Measurements from ENCODE around the gene PRKCG.

GRCh38 chr19:53880711-53881481 lies 1.1 kb upstream of the PRKCG start:
- TF ChIP-seq, protein P1, sequence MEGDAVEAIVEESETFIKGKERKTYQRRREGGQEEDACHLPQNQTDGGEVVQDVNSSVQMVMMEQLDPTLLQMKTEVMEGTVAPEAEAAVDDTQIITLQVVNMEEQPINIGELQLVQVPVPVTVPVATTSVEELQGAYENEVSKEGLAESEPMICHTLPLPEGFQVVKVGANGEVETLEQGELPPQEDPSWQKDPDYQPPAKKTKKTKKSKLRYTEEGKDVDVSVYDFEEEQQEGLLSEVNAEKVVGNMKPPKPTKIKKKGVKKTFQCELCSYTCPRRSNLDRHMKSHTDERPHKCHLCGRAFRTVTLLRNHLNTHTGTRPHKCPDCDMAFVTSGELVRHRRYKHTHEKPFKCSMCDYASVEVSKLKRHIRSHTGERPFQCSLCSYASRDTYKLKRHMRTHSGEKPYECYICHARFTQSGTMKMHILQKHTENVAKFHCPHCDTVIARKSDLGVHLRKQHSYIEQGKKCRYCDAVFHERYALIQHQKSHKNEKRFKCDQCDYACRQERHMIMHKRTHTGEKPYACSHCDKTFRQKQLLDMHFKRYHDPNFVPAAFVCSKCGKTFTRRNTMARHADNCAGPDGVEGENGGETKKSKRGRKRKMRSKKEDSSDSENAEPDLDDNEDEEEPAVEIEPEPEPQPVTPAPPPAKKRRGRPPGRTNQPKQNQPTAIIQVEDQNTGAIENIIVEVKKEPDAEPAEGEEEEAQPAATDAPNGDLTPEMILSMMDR (conservative IDR thresholded peaks at IDR 0.05): no peak
- TF ChIP-seq ZFX (IDR thresholded peaks at IDR 0.05): no peak
